HG03095 (cell line): ENCODE results near the gene LSM10.
A peak's percentile ranks its signal among the peaks of the same experiment; 100 is the strongest.

Experiments
- ATAC-seq: cut with Tn5 transposase; IDR thresholded peaks from one replicate; pipeline ENCODE4 v1.9.1; 2021; ENCODE audit warnings: moderate library complexity; ENCODE audit not compliant: unreplicated experiment

LSM10 gene

GRCh38 chr1:36397378-36398230, at the start of gene LSM10:
Gene LSM10 (minus strand): TSS chr1:36397908. CDS start chr1:36394129, 3,779 bp downstream.
- ATAC-seq, result peak; percentile 76

DNA sequence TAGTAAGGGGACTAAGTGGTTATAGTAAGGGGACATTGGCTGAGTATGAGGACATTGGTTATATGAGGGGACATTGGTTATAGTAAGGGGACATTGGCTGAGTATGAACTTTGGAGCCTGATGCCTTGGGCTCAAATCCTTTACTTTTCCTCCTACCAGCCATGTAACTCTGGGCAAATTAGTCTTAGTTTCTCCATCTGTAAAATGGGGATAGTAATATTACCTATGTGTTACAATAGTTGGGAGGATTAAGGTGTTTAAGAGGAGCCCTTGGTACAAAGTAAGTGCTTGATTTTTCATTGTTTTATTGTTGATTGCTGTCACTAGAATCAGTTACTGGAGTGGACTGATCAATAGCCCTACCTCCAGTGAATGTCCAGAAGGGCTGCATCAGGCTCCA, 49.7 kb upstream of the LSM10 start:
- ATAC-seq, result no peak

DNA sequence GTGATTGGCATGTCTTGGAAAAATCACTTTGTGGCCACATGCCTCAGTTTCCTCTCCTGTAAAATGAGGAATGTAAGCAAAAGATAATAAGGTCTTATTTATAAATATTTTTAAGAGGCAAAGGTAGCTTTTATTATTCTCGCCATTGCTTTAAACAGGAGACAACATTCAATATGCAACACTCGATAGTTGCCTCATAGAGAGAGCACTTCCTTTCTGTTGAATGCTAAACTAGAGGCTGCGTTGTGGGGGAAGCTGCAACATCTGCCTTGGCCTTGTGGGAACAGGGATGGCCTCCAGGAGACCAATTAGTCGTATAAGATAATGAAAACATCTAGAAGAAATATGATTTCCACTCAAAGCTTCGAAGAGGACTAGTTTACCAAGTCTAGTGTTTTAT, 49.0 kb upstream of the LSM10 start:
- no peak for ATAC-seq

DNA sequence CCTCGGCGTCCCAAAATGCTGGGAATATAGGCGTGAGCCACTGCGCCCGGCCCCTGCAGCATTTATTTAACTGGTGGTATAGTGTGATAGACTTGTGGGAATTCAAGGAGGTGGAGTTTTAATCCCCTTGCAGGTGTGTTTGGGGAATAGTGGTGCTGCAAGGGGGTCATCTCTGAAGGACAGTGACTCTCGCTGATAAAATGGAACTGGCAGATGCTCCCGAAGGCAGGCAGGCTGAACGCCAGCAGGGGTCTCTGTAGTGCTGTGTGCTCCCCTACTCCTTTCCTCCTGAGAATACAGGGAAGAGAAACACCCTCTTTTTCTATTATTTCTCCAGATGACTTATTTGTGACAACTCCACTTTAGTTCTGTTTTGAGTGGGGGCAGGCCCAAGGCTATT, 48.6 kb upstream of the LSM10 start:
- ATAC-seq, result no peak

DNA sequence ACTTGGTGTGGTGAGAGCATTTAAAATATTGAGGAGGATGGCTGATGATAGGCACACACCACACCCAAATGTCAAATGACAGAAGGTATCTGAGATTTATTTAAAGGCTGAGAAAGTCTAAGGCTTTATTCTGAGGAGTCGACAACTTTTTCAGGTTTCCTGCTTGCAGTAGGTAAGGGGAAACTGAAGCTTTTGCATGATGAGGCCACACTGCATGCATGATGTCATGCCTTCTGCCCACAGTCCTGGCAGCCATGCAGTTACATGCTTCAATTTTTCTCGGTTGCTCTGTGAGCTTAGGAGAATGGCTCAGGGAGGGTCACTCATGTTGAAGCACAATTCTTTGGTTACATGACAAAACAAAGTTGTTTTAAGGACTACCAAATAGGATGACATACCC, 45.6 kb upstream of the LSM10 start:
- no peak for ATAC-seq

DNA sequence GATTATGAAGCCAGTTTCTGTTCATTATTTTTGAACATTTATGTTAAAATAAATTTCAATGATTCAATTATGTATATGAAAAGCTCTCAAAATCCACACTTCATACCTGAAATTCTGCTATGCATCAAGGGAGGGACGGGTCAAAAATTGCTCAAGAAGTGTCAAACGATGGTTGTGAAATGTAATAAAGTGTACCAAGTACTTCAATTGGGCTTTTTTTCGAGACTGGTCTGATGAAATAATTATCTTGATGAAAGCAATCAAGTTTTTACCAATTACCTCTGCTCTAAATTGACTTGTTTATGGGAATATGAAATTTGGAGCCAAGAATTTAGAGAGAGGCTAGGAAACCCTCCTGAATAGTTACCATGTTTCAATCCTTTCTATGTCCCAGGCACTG, 44.6 kb upstream of the LSM10 start:
- no peak for ATAC-seq

DNA sequence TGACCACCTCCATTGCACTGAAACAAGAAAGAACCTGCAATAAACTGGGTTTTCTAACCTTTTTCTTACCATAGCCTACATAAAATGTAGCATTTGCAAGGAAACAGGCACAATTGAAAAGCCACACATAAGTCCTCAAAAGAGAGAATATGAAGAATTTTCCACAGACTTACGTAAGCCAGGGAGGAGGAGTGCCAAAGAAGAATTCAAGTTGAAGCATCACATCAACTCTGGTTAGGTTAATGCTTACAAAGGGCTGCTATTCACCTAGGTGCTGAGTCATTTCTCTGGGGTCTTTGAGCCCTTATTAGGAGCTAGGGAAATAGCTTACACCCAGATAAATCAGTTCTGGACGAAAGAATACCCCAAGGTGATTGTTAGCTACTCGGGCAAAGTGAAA, 42.9 kb upstream of the LSM10 start:
- ATAC-seq, result no peak

- no peak for ATAC-seq
These were observed 42.3 kb upstream of the LSM10 start for GRCh38 chr1:36440044-36440443.

GRCh38 chr1:36438715-36439114, 41.0 kb upstream of the LSM10 start:
- ATAC-seq, result no peak

- no peak for ATAC-seq
These were observed 39.1 kb upstream of the LSM10 start for GRCh38 chr1:36436821-36437220.

DNA sequence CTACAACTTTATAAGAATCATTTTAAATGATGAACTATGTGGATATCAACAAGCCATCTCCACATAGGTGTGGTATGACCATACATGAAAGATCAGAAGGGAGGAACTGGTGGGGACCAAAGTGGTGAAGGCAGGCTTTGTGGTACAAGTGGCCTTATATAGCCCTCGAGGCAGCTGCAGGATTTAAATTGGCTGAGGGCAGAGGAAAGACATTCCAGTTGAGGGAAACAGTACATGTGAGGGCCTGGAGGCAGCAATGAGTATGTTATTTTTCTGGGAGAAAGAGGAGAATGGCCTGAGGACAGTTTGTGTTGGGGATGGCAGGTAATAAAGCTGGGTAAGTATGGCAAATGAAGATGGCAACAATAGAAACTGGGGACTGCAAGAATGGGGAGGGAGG, 35.4 kb upstream of the LSM10 start:
- ATAC-seq, result no peak

DNA sequence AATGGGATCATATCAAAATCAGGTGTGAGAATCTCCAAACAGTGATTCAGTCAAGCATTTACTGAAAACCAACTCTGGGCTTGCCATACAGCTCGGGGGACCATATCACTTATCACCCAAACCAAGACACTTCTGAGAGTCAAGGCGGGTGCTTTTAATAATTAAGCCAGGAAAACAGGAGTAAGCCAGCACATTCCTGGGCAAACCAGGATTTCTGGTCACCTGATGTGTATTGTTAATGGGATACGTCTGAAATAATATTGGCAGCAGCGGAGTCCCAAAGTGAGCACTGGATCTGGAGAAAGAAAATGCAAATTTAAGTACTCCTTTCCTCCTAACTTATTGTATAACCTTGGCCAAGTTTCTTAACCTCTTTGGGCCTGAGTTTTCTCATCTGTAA, 34.9 kb upstream of the LSM10 start:
- ATAC-seq, result no peak

DNA sequence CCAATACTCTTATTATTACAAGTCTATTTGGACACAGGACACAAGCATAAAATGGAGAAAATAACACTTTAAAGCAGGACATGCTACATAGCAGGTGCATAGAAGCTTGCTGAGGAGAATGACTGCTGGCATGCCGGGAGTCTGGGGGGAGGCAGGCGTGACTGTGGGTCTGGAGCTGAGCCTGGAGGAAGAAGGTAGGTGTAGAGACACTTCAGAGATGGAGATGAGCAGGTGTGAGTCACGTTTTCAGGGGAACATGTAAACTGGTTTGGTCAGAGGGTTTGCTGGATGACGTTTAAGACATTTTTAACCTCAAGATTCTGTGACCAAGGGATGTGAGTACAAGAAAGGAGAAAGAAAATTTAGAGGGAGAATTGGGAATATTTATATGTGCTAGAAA, 28.1 kb upstream of the LSM10 start:
- ATAC-seq, result no peak

DNA sequence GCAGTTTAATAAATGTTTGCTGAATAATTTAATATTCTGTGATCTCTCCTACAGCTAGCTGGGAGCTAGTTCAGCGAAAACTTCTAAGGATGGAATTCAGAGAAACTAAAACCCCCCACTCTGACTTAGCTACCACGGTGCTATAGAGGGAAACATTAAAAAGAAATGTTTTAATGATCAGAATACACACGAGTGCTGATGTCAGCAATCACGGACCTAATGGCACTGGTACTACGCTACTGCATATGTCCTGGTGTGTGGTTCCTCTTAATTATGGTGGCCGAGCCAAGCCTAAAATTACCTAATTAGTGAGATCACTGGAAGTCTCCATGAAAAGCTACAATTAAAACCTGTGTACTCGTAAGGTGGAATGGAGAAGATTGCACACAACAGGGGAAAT, 23.9 kb upstream of the LSM10 start:
- ATAC-seq, result no peak

DNA sequence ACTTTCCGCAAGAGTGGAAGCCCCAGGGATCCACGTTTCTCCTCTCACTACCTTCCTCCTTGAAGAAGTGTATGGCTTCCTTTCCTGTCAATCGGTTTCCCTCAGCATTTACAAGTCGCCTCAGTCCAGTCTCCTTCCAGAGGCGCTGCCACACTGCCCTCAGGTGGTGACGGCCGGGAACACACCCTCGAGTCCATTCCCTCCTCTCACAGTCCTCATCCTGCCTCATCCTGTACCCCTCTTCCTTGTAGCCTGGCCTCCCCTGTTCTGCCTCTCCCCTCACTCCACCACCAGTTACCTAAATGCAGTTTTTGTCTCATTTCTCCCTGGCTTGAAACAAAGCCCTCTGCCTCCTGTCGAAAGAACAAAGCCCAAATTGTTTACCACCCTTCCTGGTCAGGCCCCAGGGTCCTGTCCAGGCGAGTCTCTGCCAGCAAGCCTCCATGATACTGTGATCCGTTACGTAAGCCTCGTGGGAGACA, 23.2 kb upstream of the LSM10 start:
- ATAC-seq, result no peak

GRCh38 chr1:36420409-36420808, 22.7 kb upstream of the LSM10 start:
- ATAC-seq, result no peak

DNA sequence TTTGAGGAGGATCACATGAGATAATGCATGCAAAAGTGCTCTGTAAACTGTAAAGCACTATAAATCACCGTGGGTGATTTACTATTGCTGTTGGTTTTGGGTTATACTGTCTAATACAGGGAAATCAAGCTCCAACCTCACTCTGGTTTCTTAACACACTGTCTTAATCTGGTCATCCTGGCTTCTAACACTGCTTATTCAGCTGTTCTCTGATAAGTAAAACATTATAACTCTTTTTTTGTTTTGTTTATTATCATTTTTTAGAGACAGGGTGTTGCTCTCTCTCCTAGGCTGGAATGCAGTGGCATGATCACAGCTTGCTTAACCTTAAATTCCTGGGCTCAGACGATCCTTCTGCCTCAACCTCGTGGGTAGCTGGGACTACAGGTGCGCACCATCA, 21.9 kb upstream of the LSM10 start:
- no peak for ATAC-seq

- ATAC-seq, result no peak
These were observed 21.4 kb upstream of the LSM10 start for GRCh38 chr1:36419140-36419539.

DNA sequence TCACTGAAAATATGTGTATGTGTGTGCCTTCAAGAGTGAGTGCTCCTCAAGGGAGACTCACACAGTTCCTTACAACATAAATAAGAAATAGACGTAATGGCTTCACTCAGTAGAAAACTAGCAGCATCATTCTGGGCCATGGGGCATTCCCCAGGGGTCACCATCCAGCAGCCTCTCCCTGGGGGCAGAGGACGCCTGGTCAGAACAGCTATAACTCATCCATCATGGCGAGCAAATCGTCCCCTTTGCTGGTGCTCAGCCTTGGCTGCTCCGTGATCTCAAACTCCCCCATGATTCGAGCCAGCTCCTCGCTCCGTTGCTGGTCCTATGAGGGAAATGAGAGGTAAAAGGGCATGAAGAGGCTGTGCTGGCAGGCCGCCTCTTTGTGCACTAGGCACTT, 20.2 kb upstream of the LSM10 start:
- no peak for ATAC-seq

GRCh38 chr1:36415661-36416326, 18.1 kb upstream of the LSM10 start:
- ATAC-seq, result no peak

DNA sequence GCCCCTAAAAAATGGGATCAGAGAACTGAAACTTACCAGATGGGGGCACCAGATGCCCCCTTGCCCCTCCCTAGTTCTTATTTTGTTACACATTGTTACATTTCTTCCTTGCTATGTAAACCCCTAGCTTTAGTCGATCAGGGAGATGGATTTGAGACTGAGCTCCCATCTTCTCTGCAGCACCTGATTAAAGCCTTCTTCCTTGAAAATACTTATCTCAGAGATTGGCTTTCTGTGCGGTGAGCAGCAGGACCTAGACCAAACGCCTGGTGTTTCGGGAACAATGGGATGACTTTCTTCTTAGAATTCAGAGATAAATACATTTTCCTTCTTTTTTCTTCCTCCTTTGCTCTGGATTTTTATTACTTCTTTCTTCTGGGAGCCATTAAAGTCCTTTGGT, 16.7 kb upstream of the LSM10 start:
- no peak for ATAC-seq
